HUES64 (cell line): ENCODE data around the gene MMP28.
"Not testable (repeated sequence)": the region's sequence is repeated elsewhere in the genome, so short reads cannot be mapped to it uniquely, and the experiment has no call there.

ENCODE experiments used
- H3K27ac ChIP-seq: 2 replicates; pipeline ENCODE4 v1.7.0; 2013; ENCODE audit warnings: low read depth, low read length, inconsistent platforms
- H3K27me3 ChIP-seq: 2 replicates; pipeline ENCODE4 v1.6.1; 2013; ENCODE audit warnings: mild to moderate bottlenecking, low read length; ENCODE audit not compliant: insufficient read depth
- H3K36me3 ChIP-seq: 2 replicates; pipeline ENCODE4 v1.6.1; 2013; ENCODE audit warnings: mild to moderate bottlenecking, low read length; ENCODE audit not compliant: insufficient read depth
- H3K4me1 ChIP-seq: 2 replicates; pipeline ENCODE4 v1.6.1; 2013; ENCODE audit warnings: mild to moderate bottlenecking, low read length, moderate library complexity; ENCODE audit not compliant: insufficient read depth
- H3K4me3 ChIP-seq: 2 replicates; pipeline ENCODE4 v1.5.1; 2013; ENCODE audit warnings: mild to moderate bottlenecking, low read length, moderate library complexity
- H3K9ac ChIP-seq: 2 replicates; pipeline ENCODE4 v1.6.1; 2013; ENCODE audit warnings: mild to moderate bottlenecking, low read depth, low read length
- H3K9me3 ChIP-seq: 2 replicates; pipeline ENCODE4 v1.6.1; 2013; ENCODE audit warnings: low read depth, low read length; ENCODE audit not compliant: insufficient read depth
- WGBS: fragments of 150-250, 120-280 bp; methylation state at CpG from one replicate; pipeline ENCODE4 v1.1.7; 2013; ENCODE audit warnings: missing lambda C conversion rate; 5-methylcytosine and 5-hydroxymethylcytosine counted together

The MMP28 gene

DNA sequence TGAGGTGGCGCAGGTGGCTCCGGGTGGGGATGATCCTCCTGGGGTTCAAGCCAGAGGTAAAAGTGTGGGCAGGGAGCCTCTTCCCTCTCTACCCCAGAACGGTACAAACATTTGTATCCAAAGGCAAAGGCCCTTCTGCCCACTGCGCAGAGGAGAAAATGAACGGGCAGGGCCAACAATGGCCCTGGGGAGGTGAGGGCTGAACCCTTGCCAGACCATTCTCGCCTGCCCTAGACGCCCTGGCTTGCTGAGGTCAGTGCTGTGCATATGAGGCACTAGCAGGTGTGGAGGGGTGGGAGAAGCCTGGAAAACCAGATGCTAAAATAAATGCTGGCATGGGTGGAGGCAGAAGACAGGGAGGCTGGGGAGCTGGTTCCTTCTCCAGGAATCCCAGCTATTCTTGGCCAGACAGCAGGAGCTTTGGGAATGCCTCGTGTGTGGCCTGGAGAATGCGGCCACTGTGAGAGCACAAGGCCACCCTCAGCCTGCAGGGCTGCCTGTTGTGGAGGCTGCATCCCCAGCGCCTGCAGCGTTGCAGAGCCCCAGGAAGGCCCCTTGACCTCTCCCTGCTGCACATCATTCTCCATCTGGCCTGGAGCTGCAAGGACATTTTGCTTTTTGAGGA is 30.2 kb downstream of the MMP28 start:
- WGBS: 91% methylated on average over 11 of the region's 11 CpGs
- Histone ChIP-seq H3K9ac (no peak overlapping the region), H3K27ac (no peak overlapping the region), H3K27me3 (0 out of 2 replicates have a peak, but pooled peaks cover 3% of the 10 kb centered on the region), H3K4me3 (no peak overlapping the region), H3K36me3 (no peaks in the 10 kb centered on the region), H3K9me3 (no peaks in the 10 kb centered on the region), H3K4me1 (peaks cover 10% of the 10 kb centered on the region; the same call in 1 of the 2 replicates)

DNA sequence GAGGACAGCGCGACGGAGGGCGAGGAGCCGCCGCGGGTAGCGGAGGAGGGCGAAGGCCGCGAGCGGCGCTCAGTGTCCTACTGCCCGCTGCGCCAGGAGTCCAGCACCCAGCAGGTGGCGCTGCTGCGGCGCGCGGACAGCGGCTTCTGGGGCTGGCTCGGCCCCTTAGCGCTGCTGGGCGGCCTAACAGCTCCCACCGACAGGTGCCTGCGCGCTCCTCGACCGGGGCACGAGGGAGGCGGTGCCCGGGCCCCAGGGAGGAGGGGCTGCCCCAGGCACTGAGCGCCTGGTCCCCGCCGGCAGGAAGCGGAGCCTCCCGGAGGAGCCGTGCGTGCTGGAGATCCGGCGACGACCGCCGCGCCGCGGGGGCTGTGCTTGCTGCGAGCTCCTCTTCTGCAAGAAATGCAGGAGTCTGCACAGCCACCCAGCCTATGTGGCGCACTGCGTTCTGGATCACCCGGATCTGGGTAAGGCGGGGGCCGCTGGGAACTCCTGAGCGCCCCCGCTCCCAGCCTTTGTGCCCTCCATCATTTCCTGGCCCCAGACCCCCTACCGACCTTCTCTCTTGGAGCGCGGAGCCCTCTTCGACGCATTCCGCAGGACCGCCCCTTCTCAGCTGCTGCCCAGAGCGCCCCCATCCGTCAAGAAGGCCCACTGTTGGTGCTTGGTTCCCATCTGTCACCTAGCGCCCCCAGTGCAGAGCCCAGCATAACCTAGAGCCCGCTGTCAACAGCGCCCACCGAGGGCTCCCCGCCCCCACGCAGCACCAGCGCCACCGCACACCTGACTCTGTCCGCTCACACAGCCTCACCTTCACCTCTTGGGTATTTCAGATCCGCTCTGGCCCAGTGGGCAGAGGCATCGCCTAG is 31.1 kb downstream of the MMP28 start:
- WGBS: 8% methylated on average over 75 of the region's 75 CpGs
- peaks cover 10% of the 10 kb centered on the region; the same call in 1 of the 2 replicates for H3K4me1 ChIP-seq
- H3K27ac ChIP-seq: no peak overlapping the region
- peak overlapping the region; percentile 57 for H3K4me3 ChIP-seq
- no peaks in the 10 kb centered on the region for H3K9me3 ChIP-seq
- 0 out of 2 replicates have a peak, but pooled peaks cover 3% of the 10 kb centered on the region for H3K27me3 ChIP-seq
- H3K9ac ChIP-seq: peak overlapping the region; percentile 42; the same call in 1 of the 2 replicates
- H3K36me3 ChIP-seq: no peaks in the 10 kb centered on the region

DNA sequence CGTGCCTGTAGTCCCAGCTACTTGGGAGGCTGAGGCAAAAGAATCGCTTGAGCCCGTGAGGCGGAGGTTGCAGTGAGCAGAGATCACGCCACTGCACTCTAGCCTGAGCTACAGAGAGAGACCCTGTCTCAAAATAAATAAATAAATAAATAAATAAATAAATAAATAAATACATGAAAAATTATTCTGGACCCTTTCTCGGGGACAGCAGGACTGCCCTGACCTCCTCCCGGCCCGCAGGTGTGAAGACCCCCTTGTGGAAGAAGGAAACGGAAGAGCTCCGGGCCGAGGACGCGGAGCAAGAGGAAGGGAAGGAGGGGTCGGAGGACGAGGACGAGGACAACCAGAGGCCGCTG is 31.7 kb downstream of the MMP28 start:
- H3K36me3 ChIP-seq: no peaks in the 10 kb centered on the region
- H3K27me3 ChIP-seq: 0 out of 2 replicates have a peak, but pooled peaks cover 3% of the 10 kb centered on the region
- no peak overlapping the region for H3K9ac ChIP-seq
- 37% methylated on average over 16 of the region's 17 CpGs for WGBS
- H3K9me3 ChIP-seq: no peaks in the 10 kb centered on the region
- H3K27ac ChIP-seq: no peak overlapping the region
- peak overlapping the region; percentile 57; the same call in 1 of the 2 replicates for H3K4me3 ChIP-seq
- peaks cover 10% of the 10 kb centered on the region; the same call in 1 of the 2 replicates for H3K4me1 ChIP-seq

DNA sequence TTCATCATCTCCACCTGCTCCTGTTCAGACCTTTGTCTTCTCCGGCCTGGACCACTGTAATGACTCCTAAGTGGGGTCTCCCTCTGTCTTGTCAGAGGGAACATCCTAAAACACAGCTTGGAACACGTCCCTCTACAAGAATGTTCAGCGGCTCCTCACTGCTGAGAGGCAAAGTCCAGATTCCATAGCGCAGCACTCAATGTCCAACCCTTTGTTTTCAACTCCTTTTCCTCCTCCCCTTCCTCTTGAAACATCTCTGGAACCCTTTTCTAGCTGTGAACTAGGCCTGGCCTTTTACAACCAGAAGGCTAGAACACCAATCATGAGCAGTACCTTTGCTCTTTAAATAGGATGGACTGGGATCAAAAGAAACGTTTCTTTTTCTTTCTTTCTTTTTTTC is 33.8 kb downstream of the MMP28 start:
- H3K4me3 ChIP-seq: no peak overlapping the region
- H3K4me1 ChIP-seq: peaks cover 10% of the 10 kb centered on the region; the same call in 1 of the 2 replicates
- no peak overlapping the region for H3K27ac ChIP-seq
- no peaks in the 10 kb centered on the region for H3K36me3 ChIP-seq
- no peaks in the 10 kb centered on the region for H3K9me3 ChIP-seq
- 89% methylated on average over 5 of the region's 5 CpGs for WGBS
- H3K9ac ChIP-seq: no peak overlapping the region
- 0 out of 2 replicates have a peak, but pooled peaks cover 3% of the 10 kb centered on the region for H3K27me3 ChIP-seq

DNA sequence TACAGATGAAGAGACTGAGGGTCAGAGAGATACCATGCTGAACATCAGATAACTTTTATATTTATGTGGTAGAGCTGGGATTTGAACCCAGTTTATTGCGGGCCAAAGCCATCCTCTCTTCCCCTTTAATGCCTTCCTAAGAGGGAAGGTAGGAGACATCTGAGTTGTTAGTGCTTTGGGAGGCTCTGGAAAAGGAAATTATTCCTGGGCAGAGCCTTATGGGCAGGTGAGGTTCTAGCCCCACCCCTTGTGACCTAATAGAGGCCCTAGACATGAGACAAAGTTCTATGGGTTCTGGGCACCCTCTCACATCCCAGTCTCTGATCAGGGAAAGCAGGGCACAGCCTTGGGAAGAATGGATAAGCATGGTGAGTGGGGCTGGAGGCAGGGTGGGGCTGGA is 34.9 kb downstream of the MMP28 start, which contains the start of gene C17orf50:
Gene C17orf50 (plus strand): TSS at position 301 of the 400 bp plus-strand sequence. CDS start 55 bp downstream, at position 356.
- H3K4me1 ChIP-seq: peaks cover 2% of the 10 kb centered on the region; the same call in 1 of the 2 replicates
- H3K27ac ChIP-seq: no peak within 1 kb of the TSS
- H3K27me3 ChIP-seq: 0 out of 2 replicates have a peak, but pooled peaks cover 2% of the 10 kb centered on the region
- no peak within 1 kb of the TSS for H3K9ac ChIP-seq
- H3K36me3 ChIP-seq: no peaks in the 10 kb centered on the region
- no peaks in the 10 kb centered on the region for H3K9me3 ChIP-seq
- WGBS: no CpG with 5 or more reads among the region's 1 CpG
- H3K4me3 ChIP-seq: no peak within 1 kb of the TSS

DNA sequence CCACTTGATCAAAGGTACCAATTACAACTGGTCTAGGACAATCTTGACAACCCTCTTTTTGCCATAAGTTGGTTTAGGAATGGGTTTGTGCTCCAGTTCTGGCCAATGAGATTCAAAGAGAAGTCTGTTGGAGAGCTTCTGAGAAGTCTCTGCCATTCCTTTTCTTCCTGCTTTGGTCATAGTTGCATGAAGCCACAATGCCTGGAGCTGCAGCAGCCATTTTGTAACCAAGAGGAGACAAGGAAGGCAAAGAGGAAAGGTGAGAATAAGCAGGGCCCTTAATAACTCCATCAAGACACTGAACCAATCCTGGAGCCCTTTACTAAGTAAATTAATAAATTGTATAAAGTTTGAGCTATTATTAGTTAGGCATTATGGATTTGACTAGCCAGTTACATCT is 38.2 kb downstream of the MMP28 start:
- H3K9ac ChIP-seq: no peak overlapping the region
- H3K36me3 ChIP-seq: no peaks in the 10 kb centered on the region
- H3K27me3 ChIP-seq: no peaks in the 10 kb centered on the region
- no peak overlapping the region for H3K4me3 ChIP-seq
- no peaks in the 10 kb centered on the region for H3K9me3 ChIP-seq
- no peak overlapping the region for H3K27ac ChIP-seq
- H3K4me1 ChIP-seq: no peaks in the 10 kb centered on the region

DNA sequence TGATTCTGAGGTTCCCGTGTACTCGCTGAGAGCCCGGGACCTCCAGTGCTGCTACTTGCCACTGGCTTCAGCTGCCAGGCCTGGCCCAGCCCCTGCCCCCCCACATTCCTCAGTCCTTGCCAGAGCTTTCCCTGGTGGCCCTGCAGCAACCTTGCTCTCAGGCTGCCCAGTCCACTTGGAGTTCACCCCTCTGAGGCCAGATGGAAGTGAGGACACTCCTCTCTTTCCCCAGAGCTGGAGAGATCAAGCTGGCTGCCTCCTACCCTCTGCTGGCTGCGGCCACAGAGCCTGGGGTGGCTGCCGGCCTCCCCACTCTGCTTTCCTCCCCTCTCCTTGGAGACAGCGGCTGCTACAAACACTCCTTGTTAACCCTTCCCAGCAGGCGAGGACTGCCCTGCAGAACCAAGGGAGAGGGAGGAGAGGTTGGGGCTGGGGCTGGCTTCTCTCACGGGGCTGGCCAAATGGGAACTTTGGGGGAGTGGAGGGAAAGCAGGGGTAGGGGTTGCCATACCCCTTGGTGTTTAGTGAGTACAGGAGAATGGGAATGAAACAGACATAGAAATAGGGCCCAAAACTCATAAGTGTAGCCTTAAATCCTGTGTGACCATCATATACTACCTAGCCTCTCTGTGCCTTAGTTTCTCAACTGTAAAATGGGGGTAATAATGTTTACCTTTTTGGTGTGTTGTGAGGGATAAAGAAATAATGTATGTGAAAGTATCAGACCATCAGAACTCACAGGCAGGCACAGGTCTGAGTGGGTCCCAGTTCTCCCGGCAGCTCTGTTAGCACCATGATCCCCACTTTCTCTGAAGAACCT is 42.3 kb downstream of the MMP28 start, which contains the start of gene GAS2L2:
Gene GAS2L2 (minus strand): TSS at position 295 of the 820 bp plus-strand sequence. CDS start 389 bp downstream, outside the sequence.
- no peak within 1 kb of the TSS for H3K27ac ChIP-seq
- no peaks in the 10 kb centered on the region for H3K4me1 ChIP-seq
- H3K9me3 ChIP-seq: no peaks in the 10 kb centered on the region
- peaks cover 22% of the 10 kb centered on the region for H3K27me3 ChIP-seq
- no peak within 1 kb of the TSS for H3K4me3 ChIP-seq
- 64% methylated on average over 9 of the region's 9 CpGs for WGBS
- H3K9ac ChIP-seq: no peak within 1 kb of the TSS
- no peaks in the 10 kb centered on the region for H3K36me3 ChIP-seq

DNA sequence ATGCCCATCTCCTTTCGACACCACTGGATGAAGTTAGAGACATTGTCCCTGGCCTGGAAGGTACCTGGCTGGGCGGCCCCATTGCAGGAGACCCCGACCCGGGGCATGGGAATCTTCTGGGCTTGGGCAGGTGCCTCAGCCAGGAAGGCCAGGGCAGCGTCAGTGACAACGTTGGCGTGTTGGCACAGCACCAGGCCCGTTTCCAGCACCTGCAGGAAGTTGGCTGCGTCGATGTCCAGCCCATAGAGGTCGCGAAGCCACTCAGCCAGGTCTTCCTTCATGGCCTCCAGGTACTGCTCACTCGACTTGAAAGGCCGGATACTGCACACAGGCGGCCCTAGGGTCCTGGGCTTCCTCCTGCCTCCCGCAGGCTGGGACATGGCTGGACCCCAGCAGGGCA is 43.0 kb downstream of the MMP28 start:
- Histone ChIP-seq H3K9me3 (no peaks in the 10 kb centered on the region), H3K36me3 (no peaks in the 10 kb centered on the region), H3K4me1 (no peaks in the 10 kb centered on the region), H3K27ac (no peak overlapping the region), H3K9ac (no peak overlapping the region), H3K27me3 (peaks cover 22% of the 10 kb centered on the region), H3K4me3 (no peak overlapping the region)
- 91% methylated on average over 16 of the region's 16 CpGs for WGBS

DNA sequence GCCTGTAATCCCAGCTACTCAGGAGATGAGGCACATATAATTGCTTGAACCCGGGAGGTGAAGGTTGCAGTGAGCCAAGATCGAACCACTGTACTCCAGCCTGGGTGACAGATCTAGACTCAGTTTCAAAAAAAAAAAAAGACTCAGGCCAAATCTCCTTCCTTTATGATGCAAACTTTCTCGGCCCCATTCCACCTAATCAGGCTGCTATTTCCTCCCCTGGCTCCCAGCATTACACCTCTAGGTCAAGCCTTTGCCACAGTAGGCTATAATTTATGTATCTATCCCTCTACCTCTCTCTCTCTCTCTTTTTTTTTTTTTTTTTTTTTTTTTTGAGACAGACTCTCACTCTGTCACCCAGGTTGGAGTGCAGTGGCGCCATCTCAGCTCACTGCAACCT is 43.9 kb downstream of the MMP28 start:
- H3K4me3 ChIP-seq, H3K27ac ChIP-seq, H3K9ac ChIP-seq, H3K9me3 ChIP-seq, H3K4me1 ChIP-seq, H3K36me3 ChIP-seq: not testable (repeated sequence)
- 83% methylated on average over 4 of the region's 4 CpGs for WGBS
- H3K27me3 ChIP-seq: peaks cover 22% of the 10 kb centered on the region

DNA sequence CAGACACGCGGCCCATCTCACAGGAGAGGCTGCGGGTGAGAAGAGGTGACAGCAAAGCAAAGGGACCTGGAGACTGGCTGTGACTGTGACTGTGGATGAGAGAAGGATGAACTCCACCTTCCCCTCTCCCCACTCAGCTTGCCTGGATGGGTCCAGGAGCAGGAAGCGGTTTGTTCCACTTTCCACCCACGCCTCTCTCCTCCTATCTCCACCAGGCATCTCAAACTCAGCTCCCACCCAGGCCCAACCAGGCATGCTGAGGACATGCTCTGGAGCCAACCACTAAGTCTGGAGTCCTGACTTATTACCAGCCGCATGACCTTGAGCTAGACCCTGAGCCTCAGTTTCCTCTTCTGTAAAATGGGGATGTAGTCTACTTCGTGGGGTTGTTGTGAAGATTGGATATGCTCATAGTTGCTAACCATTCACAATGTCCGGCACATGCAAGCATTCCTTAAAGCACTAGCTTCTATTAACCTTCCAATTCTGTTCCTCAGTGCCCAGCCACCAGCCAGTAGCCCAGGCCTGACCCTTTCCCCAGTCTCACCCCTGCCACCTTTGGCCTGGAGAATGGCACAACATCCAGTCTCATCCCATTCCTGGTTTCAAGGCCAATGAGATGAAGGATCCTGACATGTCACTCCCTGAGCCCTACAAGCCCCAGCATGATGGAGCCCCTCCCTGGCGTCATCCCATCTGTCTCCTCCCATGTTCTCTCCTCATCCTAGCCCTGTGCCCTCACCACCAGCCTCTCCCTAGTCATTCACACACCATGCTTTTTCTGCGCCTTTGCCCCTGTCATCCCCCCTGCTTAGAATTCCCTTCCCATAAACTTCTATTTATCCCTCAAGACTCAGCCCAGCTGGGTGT is 44.7 kb downstream of the MMP28 start:
- Histone ChIP-seq H3K4me1 (no peaks in the 10 kb centered on the region), H3K36me3 (no peaks in the 10 kb centered on the region), H3K9ac (no peak overlapping the region), H3K9me3 (no peaks in the 10 kb centered on the region), H3K27ac (no peak overlapping the region), H3K27me3 (peaks cover 22% of the 10 kb centered on the region), H3K4me3 (peak overlapping the region; percentile 26; the same call in 1 of the 2 replicates)
- 89% methylated on average over 10 of the region's 10 CpGs for WGBS
